GM12873 (cell line): Measurements from ENCODE around the gene SEPTIN8.

Experiments used
- TF ChIP-seq, protein P1 (sequence below): IDR thresholded peaks from 2 replicates; pipeline ENCODE4 v1.5.1; 2012; ENCODE audit warnings: low read depth, mild to moderate bottlenecking, moderate library complexity, low read length, control low read depth; ENCODE audit not compliant: insufficient read depth; ENCODE audit errors: missing control alignments

Gene SEPTIN8

DNA sequence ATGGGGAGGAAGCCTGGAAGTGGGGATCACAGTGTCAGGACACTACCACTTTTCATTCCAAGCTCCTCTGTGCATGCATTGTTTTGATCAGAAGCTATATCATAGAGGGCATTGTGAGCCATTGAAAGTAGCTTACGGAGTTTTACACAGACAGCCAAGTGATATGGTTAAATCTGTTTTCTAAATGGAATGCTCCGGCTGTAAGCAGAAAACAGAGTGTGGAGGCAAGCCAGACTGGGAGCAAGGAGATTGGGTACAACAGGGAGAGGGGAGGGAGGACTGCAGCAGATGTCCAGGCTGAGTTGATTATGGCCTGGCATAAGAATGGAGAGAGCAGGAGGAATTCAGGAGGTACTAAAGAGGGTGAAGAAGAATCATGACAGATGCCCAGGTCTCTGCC, 20.6 kb upstream of the SEPTIN8 start:
- TF ChIP-seq, protein P1, sequence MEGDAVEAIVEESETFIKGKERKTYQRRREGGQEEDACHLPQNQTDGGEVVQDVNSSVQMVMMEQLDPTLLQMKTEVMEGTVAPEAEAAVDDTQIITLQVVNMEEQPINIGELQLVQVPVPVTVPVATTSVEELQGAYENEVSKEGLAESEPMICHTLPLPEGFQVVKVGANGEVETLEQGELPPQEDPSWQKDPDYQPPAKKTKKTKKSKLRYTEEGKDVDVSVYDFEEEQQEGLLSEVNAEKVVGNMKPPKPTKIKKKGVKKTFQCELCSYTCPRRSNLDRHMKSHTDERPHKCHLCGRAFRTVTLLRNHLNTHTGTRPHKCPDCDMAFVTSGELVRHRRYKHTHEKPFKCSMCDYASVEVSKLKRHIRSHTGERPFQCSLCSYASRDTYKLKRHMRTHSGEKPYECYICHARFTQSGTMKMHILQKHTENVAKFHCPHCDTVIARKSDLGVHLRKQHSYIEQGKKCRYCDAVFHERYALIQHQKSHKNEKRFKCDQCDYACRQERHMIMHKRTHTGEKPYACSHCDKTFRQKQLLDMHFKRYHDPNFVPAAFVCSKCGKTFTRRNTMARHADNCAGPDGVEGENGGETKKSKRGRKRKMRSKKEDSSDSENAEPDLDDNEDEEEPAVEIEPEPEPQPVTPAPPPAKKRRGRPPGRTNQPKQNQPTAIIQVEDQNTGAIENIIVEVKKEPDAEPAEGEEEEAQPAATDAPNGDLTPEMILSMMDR = no peak

DNA sequence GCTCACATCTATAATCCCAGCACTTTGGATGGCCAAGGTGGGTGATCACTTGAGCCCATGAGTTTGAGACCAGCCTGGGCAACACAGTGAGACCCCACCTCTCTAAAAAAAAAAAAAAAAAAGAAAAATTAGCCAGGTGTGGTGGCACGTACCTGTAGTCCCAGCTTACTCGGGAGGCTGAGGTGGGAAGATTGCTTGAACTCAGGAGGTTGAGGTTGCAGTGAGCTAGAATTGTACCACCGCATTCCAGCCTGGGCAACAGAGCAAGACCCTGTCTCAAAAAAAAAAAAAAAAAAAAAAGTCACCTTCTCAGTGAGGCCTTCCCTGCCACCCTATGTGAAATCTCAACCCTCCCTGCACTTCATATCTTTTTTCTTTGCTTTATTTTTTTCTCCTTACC, 14.0 kb upstream of the SEPTIN8 start:
- TF ChIP-seq, protein P1 = no peak

DNA sequence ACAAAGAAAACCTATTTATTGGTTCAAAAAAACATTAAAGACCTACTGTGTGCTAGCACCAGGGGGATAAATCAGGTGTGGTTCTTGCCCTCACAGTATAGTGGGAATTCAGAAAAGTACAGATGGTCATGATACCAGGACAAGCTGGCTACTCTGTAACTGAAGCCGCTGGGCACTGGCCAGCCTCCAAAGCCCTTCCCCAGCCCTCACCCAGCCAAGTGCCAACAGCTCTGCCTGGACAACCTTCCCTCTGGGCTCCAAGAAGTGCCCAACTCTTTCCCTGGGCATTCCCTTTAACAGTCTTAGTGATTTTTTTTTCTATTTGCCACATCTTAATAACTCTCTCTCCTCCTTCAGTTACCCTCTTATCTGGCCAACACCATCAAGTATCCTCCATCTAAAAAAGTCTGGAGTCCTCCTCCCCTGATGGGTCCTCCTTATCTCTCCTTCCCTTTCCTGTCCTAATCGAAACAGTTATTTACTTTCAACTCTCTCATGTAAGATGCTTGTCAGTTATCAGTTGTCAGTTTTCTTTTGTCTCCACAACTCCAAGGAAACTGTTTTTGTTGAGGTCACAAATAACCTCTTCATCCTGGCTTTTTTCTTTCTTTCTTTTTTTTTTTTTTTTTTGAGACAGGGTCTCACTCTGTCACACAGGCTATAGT, 13.3 kb upstream of the SEPTIN8 start:
- TF ChIP-seq, protein P1 = no peak

DNA sequence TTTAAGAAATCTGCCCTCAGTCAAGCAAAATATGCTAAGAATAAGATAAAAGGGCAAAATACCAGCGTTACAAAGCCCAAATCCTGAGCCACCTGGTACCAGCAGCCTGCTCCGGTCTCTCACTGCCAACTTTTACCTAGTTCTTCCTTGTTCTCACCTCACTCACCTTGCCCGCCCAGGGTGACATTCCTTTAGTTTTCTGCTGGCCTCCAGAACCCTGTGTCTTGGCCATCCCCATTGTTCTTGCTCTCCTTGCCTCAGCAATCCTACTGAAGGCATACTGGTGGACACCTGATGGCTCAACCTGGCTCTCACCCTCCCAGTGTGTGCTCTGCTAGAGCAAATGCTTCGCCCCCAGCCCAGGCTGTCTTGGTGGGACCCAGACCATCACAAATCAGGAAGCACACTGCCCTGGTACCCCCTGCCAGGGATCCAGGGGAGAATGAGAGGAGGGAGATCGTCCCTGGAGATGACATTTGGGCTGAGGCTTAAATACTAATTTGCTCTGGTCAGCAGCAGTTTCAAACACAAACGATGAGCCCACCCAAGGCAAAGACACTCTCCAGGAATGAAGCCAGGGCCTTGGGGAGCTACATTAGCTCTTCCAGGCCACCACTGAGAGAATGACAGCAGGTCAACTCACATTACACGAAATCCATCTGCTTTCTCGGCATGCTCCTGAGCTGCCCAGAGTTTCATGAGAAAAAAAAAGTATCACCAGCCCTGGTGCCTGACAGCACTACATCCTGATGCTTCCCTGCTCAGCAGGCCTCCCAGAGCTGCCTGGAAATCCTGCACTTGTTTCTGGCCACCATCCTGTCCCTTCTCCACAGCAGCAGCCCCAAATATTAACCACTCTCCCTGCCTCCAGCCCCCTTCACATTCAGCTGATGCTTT, 12.2 kb upstream of the SEPTIN8 start:
- TF ChIP-seq, protein P1 = no peak

DNA sequence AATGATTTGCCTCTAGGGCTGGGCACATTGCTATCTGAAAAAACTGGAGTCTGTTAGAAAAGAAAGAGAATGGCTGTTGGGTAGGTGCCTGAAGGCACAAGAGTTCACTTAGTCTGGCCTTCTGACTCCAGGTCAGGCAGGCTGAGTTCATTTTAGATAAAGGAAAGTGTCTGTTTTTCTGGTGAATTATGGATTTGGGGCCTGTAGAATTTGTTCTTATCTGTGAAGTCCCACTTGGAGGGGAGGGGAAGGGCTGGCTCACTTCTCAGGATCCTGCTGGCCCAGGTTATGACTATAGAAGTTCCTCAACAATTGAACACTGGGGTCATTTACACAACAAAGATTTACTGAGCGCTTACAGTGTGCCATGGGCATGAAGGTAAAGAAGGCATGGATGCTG, 11.5 kb upstream of the SEPTIN8 start:
- TF ChIP-seq, protein P1 = no peak

DNA sequence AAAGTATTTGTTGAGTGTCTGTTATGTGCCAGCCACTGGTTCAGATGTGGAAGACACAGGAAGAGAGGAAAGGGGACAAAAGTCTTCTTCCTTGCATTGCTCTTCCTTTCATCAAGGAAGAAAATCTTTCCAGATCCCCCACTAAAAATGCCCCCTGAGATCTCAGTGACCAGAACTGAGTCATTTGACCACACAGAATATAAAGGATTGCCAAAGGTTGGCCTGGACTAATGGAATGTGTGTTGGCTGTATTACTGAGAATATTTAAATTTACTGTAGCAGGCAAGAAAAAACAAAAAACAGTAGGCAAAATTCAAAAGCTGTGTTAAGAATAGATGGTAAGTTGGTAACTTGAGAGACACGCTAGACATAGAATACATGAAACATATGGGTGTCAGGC, 10.0 kb upstream of the SEPTIN8 start:
- TF ChIP-seq, protein P1 = no peak

DNA sequence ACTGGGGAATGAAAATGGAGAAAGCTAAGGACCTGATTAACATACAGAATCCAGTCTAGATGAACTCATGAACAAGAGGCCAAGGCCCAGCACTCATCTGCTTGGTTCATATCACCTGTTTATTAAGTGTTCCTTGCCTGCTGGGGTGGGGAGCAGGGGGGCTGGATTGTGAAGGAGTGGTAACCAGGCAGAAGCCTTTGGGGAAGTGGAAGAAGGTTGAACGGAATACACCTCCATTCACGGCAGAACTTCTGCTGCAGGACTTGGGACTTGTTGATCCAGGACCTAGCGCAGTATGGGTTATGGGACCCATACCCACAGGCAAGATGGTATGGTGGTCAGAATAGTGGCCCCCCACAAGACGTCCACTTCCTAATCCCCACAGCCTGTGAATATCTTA, 8.8 kb upstream of the SEPTIN8 start:
- TF ChIP-seq, protein P1 = no peak
